DMS114 treated with DMSO at 0.1 percent for 48 hours (cell line): ENCODE data around the gene CDNF.
A peak's percentile ranks its signal among the peaks of the same experiment; 100 is the strongest.
"Not testable (repeated sequence)": the region's sequence is repeated elsewhere in the genome, so short reads cannot be mapped to it uniquely, and the experiment has no call there.

Experiments used
- DNase-seq: peaks from one replicate; lab custom pipeline; 2025; ENCODE audit not compliant: unreplicated experiment; lab: John Stamatoyannopoulos, UW

The CDNF gene

DNA sequence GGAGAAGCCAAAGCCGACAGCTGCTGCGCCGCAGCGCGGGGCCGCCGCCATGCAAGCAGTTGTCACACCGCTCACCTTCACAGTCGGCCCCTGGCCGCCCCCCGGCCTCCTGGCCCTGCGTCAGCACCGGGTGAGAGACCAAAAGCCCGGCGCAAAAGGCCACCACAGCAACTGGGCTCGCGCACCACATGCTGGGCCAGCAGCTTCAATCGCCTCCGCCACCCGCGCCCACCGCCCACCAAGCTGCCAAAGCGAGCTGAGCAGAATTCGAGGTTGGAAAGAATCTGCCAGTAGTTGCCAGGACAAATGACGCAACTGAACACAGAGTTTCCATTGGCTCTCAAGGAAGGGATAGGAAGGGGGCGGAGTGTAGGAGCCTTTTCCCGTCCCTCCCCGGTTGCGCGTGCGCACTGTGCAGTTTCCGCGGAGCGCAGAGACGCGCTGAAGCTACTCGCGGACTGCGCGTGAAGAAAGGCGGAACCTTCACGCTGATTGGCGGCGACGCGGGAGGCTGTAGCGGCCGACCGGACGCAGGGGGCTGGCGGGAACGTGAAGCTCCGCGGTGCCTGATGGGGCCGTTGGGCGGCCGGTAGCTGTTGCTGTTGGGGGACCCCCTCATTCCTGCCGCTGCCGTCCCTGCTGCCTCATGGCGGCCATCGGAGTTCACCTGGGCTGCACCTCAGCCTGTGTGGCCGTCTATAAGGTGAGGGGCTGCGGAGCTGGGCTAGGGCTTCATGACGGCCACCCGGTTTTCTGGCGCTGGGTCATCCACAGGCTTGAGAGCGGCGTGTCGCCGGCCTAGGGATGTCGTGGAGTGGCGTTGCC is at the start of gene CDNF, which contains the start of the genes HSPA14 and MSANTD7:
Gene CDNF (minus strand): TSS at position 281 of the 825 bp plus-strand sequence. CDS start 91 bp downstream, at position 190.
Gene HSPA14 (plus strand): TSS at position 550 of the 825 bp plus-strand sequence. CDS start 97 bp downstream, at position 647.
Gene MSANTD7 (plus strand): TSS at position 550 of the 825 bp plus-strand sequence. CDS start 3,979 bp downstream, outside the sequence.
- peak; percentile 99 for DNase-seq

DNA sequence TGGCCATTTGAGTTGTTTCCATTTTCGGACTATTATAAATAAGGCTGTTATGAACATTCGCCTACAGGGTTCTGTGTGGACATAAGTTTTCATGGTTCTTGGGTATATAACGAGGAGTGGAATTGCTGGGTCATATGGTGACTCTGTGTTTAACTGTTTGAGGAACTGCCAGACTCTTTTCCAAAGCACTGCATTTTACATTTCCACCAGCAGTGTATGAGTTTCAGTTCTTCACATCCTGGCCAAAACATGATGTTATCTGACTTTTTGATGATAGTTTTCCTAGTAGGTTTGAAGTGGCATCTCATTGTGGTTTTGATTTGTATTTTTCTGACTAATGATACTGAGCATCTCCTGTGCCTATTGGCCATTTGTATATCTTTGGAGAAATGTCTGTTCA is 46.2 kb upstream of the CDNF start:
- DNase-seq: no peak

DNA sequence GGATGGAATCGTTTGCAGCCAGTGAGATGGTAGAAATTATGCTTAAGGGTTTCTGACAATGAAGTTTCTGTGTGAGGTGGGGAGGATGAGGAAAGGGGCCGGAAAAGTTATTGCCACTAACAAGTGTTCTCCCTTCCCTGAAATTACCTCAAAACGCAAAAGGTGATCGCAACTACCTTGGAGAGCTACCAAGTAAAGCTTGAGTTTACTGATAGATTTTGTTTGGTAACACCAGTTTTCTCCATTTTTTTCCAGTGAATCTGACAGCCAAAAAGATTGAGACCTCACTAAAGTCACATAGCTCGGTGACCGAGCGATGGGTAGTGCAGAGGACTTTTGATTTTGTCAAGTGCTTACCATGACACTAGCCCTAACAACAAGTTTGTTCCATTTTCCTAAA is 42.4 kb upstream of the CDNF start:
- DNase-seq: no peak

DNA sequence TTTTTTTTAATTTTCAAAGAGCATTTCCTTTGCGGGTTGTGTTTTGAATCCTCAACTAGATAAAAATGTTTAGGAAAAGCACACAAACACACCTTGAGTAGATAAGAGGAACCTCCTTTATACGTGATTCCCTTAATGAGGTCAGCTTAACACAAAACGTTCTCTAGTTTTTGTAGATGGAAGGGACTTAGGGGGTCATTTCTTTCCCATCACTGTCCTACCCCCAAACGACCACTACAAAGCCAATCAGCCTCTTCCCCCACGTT is 42.0 kb upstream of the CDNF start:
- no peak for DNase-seq

DNA sequence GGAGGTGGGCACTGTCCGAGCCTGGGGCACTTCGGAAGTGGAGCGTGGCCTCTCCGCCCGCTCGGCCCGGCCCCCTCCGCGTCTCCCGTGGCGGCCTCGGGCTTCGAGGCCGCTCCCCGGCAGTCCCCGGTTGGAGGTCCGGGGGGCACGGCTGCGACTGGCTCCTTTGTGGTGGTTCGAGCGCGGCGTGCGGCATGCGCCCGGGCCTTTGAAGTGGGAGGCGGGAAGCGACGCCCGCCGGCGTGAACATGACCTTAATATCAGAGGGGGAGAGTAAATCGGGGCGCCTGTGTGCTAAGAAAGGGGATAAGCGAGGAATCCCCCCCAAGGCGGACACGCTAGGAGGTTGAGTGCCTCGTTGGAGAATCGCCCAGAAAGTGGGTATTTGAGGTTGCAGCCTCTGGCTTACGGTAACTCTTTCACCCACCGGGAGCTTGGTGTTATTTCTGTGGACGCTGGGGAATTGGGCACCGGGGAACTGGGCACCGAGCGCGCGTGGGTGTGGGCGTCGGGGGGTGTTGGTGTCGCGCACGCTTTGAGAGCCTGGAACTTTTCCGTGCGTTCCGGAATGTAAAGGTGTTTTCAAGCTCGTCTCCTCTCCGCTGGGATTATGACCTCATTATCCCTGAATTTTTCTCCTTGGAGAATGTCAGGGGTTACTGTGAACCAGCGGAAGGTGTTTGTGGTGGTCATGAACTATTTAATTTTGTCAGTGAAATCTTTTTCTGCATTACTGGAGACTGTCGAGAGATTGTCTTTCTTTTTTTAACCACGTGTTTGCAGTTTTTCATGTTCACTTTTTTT is 41.5 kb upstream of the CDNF start:
- DNase-seq: no peak

DNA sequence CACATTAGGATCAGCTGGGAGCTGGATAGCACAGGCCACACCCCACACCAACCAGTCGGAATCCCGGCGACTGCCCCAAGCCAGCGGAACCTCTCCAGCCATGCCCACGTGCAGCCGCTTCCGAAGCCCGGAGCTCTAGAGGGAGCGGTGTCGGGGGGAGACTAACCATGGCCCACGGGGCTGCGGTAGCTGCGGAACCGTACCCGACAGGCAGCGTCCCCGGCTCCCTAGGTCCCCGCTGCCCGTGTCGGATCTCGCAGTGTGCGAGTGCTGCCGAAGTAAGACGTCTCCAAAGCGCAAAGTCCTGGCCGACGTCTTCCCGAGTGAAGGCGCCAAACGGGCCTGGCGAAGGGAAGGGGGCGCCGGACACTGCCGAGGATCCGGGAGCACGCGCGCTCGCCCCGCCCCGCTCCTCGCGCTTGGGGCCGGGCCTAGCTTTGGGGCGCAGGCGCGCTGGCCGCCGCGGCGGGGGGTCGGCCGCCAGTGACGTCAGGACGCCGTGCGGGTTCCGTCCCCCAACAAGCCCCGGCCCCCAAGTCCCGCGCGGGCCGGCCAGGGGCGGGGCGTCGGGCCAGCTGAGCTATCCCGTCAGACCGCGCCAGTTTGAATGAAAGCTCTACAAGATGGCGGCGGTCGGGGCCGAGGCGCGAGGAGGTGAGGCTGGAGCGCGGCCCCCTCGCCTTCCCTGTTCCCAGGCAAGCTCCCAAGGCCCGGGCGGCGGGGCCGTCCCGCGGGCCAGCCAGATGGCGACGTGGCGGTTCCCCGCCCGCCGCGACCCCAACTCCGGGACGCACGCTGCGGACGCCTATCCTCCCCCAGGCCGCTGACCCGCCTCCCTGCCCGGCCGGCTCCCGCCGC is 40.7 kb upstream of the CDNF start, which contains the start of gene SUV39H2:
Gene SUV39H2 (plus strand): TSS at position 601 of the 858 bp plus-strand sequence. CDS start 23 bp downstream, at position 624.
- peak; percentile 85 for DNase-seq

DNA sequence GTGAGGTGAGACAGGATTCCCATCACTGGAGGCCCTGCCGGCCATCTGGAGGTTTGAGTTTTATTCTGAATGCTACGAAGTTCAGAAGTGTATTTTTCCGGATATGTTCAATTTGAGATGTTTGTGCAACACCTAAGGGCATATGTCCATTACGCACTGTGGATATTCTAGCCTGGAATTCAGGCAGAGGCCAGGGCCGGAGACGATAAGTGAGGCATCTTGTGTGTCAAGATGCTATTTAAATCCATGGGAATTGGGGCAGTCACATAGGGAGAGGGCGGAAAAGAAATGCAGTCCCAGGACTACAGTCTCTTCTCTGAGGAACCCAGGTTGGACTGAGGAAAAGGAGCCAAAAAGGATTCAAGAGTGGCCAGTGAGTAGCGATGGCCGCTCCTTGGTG is 38.9 kb upstream of the CDNF start:
- no peak for DNase-seq

DNA sequence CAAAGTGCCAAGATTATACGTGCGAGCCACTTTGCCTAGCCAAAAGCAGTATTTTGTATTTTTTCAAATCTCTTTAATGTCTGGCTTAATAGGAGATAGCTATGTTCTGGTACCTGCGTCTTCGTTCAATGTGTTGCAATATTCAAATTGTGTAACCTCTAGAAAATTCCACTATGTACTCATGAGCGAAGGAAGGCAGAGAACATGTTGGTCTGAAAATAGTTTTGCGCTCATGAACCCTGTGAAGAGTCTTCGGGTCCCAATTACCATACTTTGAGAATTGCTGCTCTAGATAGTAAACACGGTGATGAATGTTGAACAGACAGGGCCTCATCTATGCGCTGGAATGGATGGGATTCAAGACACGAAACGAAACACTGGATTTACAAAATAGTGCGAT is 38.1 kb upstream of the CDNF start:
- DNase-seq: no peak

DNA sequence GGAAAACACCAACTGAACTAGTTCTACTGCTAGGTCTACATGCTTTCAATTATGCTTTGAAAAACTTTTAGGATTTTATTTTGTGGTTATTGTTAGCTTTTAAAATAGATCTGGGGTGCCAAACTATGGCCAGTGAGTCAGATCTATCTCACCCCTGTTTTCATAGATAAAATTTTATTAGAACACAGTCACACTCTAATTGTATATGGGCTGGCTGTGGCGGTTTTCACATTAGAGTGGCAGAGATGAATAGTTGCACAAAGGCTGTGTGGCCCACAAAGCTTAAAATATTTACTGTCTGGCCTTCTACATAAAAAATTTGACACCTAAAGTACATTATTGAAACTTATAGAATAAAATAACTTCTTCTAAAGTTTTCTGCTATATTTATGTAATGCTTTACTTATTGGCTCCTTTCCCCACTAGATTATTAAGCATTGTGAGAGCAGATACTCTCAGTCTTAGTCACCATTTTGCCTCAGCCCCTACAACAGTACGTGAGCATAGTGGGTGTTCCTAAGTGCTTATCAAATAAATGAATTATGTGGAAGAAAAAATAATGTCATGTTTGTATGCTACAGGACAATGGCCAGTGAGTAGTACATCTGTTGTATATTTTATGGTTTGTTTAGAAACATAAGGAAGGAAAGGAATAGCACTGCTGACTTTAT is 35.4 kb upstream of the CDNF start:
- DNase-seq: no peak

DNA sequence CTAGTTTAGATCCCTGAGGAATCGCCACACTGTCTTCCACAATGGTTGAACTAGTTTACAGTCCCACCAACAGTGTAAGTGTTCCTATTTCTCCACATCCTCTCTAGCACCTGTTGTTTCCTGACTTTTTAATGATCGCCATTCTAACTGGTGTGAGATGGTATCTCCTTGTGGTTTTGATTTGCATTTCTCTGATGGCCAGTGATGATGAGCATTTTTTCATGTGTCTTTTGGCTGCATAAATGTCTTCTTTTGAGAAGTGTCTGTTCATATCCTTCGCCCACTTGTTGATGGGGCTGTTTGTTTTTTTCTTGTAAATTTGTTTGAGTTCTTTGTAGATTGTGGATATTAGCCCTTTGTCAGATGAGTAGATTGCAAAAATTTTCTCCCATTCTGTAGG is 27.0 kb upstream of the CDNF start:
- DNase-seq: not testable (repeated sequence)

DNA sequence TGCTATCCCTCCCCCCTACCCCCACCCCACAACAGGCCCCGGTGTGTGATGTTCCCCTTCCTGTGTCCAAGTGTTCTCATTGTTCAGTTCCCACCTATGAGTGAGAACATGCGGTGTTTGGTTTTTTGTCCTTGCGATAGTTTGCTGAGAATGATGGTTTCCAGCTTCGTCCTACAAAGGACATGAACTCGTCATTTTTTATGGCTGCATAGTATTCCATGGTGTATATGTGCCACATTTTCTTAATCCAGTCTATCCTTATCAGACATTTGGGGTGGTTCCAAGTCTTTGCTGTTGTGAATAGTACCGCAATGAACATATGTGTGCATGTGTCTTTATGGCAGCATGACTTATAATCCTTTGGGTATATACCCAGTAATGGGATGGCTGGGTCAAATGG is 26.6 kb upstream of the CDNF start:
- DNase-seq: not testable (repeated sequence)

DNA sequence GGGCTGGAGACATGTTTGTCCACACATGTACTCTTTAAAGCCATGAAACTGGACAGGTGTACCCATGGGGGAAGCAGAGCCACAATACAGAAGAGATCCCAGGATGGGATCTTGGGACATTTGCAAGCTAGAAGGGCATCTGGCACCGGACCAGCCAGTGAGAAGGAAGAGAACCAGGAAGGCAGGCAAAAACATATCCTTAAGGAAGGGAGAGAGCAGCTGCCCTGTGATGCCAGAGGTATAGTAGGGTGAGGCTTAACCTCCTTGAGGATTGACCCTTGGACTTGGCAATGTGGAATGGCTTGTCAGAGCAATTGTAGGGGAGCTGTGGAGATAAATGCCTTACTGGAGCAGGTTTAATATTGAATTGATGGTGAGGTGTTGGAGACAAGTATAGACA is 23.0 kb upstream of the CDNF start:
- no peak for DNase-seq

DNA sequence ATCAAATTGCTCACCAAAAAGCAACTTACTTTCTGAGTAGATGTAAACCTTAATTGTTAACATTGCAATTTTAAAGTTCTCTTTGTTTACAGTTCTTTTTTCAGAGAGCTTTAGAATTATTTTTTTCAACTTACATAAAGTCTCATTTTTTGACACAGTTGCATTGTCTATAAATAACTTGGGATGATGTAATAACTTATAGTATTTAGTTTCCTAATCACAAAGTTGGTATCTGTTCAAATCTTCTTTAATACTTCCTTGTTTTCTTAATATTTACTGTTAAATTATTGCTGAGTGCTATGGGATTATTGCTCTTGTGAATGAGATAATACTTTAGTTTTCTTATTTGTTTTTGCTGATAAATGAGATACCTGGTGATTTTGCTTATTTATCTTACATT is 21.9 kb upstream of the CDNF start:
- DNase-seq: no peak

DNA sequence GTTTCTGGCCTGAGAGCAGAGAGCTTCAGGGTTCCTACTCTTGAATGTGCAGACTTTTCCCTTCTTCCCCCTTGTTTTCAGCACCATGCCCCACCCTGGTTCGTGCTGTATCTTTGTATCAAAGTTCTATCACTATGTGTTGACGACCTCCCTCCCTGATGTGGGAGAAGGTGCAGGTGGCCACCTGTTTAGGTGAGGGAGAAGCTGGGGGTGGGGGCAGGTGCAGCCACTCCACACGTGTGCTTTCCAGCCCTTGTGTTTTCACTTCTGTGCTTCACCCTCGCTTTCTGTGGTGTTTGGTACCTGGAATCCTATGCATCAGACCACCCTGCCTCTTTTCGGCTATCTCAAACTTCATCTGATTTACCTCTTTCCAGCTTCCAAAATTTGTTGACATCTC is 21.2 kb upstream of the CDNF start:
- DNase-seq: no peak

DNA sequence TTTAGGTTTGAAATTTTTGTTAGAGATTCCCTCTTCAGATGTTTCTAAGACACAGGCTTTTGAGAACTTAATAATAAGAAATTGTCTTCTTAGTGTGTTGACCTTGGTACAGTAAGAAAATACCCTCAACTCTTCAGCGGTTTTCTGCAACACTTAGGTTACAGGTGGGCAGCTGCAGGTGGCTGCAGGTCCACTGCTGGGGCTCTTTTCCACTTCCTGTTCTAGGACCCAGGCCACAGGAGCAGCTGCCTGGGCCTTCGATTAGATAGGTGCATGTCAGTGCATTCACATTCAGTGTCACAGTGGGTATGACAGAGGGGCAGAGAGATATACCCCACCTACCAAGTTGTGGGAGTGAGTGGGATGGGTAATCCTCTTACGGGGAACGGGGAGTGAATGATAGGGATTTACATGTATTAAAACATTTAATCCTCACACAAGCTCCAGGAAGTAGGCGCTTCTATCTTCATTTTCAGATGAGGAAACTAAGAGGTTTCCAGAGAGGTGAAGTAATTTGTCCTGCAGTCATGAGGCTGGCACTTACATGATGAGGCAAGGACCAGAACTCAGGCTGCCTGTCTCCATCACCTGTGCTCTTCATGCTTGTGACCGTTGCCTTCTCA is 20.6 kb upstream of the CDNF start:
- no peak for DNase-seq

DNA sequence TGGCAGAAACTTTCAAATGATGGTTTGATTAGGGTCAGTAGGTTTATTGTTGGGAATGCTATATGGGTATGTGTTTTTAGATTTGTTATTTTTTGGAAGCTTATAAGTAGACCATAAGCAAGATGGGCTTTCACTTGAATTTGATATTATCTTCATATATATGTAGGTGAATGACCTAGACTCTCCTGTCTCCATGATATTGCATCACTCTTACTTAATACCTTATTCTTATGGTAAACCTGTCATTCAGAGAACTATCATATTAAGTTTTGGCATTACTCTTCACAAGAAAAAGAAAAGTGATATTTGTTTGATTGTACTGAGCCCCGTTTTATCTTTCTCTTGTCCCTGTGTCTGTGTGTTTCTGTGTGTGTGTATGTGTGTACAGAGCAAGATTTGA is 17.6 kb upstream of the CDNF start:
- DNase-seq: no peak

DNA sequence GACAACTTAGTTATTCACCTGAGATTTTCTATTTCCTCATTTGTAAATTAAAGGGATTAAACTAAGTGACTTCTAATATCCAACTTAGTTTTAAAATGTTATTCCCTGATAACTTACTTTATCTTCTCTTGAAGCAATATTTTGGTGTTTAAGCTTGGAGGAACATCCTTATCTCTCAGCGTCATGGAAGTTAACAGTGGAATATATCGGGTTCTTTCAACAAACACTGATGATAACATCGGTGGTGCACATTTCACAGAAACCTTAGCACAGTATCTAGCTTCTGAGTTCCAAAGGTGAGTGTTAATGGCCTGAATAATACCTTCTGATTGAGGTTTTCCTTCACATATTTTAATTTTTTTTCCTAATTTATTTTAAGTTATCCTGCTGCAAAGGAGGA is 14.4 kb upstream of the CDNF start:
- no peak for DNase-seq

DNA sequence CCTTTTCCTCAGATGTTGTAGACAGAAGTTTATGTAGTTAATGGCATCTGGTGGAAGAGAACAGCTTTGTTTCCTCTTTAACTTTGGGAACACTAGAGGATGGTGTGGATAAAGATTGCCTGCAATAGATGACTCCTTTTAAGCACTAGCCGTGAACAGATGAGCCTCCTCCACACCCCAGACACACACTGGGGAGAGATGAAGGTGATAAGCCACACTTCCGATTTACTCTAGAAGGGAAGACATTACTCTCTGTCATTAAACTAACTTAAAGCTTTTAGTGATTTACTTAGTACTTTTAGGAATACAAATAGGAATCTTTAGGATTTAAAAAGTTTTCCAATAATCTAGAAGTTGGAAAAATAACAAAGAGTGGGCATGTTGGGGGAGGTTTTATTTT is 7.1 kb upstream of the CDNF start:
- DNase-seq: no peak

DNA sequence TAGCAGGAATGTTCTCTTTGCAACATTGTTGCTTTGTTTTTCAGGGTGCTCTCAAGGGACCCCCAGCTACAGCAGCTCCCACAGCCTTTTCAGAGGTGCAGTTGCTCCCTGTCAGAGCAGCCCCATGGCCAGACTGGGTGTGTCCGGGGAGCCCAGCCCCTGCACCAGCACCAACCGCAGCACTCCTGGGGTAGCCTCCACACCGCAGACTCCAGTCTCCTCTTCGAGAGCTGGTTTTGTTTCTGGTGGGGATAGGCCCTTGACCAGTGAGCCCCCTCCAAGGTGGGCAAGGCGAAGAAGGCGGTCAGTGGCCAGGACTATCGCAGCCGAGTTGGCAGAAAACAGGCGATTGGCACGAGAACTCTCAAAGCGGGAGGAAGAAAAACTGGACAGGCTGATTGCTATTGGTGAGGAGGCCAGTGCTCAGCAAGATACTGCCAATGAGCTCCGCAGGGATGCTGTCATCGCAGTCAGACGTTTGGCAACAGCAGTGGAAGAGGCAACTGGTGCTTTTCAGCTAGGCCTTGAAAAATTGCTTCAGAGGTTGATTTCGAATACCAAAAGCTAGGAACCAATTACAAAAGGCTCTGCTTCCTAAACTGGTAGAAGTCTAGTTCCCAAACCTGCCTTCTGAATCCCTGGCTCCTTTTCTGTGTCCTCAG is 5.6 kb upstream of the CDNF start:
- no peak for DNase-seq

DNA sequence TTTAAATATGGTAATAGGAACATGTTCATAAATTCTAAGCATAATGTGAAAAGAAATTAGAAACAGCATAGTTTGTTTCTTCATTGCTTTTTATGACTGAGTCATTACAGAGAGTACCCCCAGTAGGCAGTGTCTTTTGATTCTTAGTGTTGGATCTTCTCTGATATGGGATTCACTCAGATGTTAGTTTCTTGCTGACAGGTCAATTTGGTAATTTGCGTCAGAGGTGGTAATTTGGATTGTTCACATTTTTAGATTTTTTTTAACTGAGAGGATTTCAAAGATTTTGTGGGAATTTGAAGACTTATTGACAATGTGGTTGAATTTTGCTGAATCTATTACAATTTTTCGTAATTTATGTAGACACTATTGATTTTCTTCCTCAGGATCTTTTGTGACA is 2.3 kb upstream of the CDNF start:
- DNase-seq: no peak
